DND-41 (cell line): ENCODE data around the gene TUBA3C.

Source experiments
- CTCF ChIP-seq: IDR thresholded peaks from 2 replicates; pipeline ENCODE4 v1.5.1; 2012; ENCODE audit warnings: borderline replicate concordance, low read length, moderate library complexity, mild to moderate bottlenecking; ENCODE audit not compliant: poor library complexity, severe bottlenecking; ENCODE audit errors: extremely low read depth
- EZH2 ChIP-seq: IDR thresholded peaks from 3 replicates; pipeline ENCODE4 v1.6.1; 2012; ENCODE audit warnings: borderline replicate concordance, low read depth, mild to moderate bottlenecking, moderate library complexity, low read length, inconsistent platforms; ENCODE audit not compliant: severe bottlenecking

- TF ChIP-seq CTCF (no peak), EZH2 (no peak)
Observed at GRCh38 chr13:19185865-19186645, 4.4 kb upstream of the TUBA3C start.
